ENCODE results near the gene KCNQ2.

GRCh38 chr20:63458170-63459069 lies 14.0 kb downstream of the KCNQ2 start:
- no peak for TF ChIP-seq USF2 (IDR thresholded peaks at IDR 0.05; ENCODE audit: borderline replicate concordance, low read depth, low read length)
- no peak for TF ChIP-seq ZNF24 (IDR thresholded peaks at IDR 0.05)
- TF ChIP-seq ESRRA (IDR thresholded peaks at IDR 0.05; ENCODE audit: low read length), result no peak
- no peak for TF ChIP-seq CHD1 (IDR thresholded peaks at IDR 0.05; ENCODE audit: low read depth, low read length)
- no peak for TF ChIP-seq ZNF687 (IDR thresholded peaks at IDR 0.05)
- no peak for TF ChIP-seq ZBTB40 (IDR thresholded peaks at IDR 0.05; ENCODE audit: borderline replicate concordance)
- TF ChIP-seq CHD4 (IDR thresholded peaks at IDR 0.05), result no peak
- no peak for TF ChIP-seq BRCA1 (IDR thresholded peaks at IDR 0.05; ENCODE audit: low read depth, low read length)
- TF ChIP-seq ATF3 (IDR thresholded peaks at IDR 0.05; ENCODE audit: borderline replicate concordance, extremely low read depth, low read depth, low read length), result no peak
